Lung microvascular endothelial cell (primary cell): ENCODE measurements around the gene SERP2. TPM values are rescaled to one million over a fixed set of nuclear protein-coding genes. Genes with fewer than 3 reads are reported as not detected.

Source experiments
- DNase-seq, 2 donors: peaks; one replicate each; pipeline versions ENCODE4 v3.0.0 to v3.0.0-alpha.2; 2010; ENCODE audit warnings: low read depth in 2 of 2
- total RNA-seq: library from RNA; depleted of rRNA; stranded (reverse); fragments of >200 nt; gene quantifications from 2 replicates; pipeline ENCODE4 v1.2.1, GENCODE V29; 2014

The SERP2 gene
- total RNA-seq, 1 donor from 2014 or later = 3.6 TPM

- DNase-seq = no peak
Observed at GRCh38 chr13:44355621-44356020, 18.0 kb upstream of the SERP2 start.

- no peak for DNase-seq
Observed at GRCh38 chr13:44359983-44360375, 13.6 kb upstream of the SERP2 start.

- DNase-seq = peak; percentile 25 to 48
Observed at GRCh38 chr13:44362394-44363040, 11.1 kb upstream of the SERP2 start.

- no peak for DNase-seq
Observed at GRCh38 chr13:44363631-44364344, 9.8 kb upstream of the SERP2 start.

- peak; percentile 72 to 96 for DNase-seq
Observed at GRCh38 chr13:44364345-44365000, 9.2 kb upstream of the SERP2 start.

GRCh38 chr13:44365008-44365407, 8.6 kb upstream of the SERP2 start:
- peak in 1 of 2 donors; percentile 91 for DNase-seq

- DNase-seq = peak in 1 of 2 donors; percentile 22
Observed at GRCh38 chr13:44365899-44366298, 7.7 kb upstream of the SERP2 start.

- DNase-seq = peak in 1 of 2 donors; percentile 65
Observed at GRCh38 chr13:44368062-44368591, 5.5 kb upstream of the SERP2 start.

- DNase-seq = peak in 1 of 2 donors; percentile 27
Observed at GRCh38 chr13:44368599-44369368, 4.8 kb upstream of the SERP2 start.

- no peak for DNase-seq
Observed at GRCh38 chr13:44371421-44371820, 2.2 kb upstream of the SERP2 start.

GRCh38 chr13:44373247-44373600, 400 bp upstream of the SERP2 start:
- DNase-seq = no peak

- DNase-seq = no peak
Observed at GRCh38 chr13:44374348-44374712, 706 bp downstream of the SERP2 start.

GRCh38 chr13:44378277-44378676, 4.7 kb downstream of the SERP2 start:
- no peak for DNase-seq

GRCh38 chr13:44379885-44380284, 6.3 kb downstream of the SERP2 start:
- no peak for DNase-seq

GRCh38 chr13:44380404-44381165, 7.0 kb downstream of the SERP2 start:
- peak in 1 of 2 donors; percentile 12 for DNase-seq

- DNase-seq = no peak
Observed at GRCh38 chr13:44382635-44383145, 9.1 kb downstream of the SERP2 start.

GRCh38 chr13:44383945-44384344, 10.3 kb downstream of the SERP2 start:
- no peak for DNase-seq

GRCh38 chr13:44384778-44385177, 11.2 kb downstream of the SERP2 start:
- no peak for DNase-seq

- no peak for DNase-seq
Observed at GRCh38 chr13:44385401-44385800, 11.8 kb downstream of the SERP2 start.

- DNase-seq = no peak
Observed at GRCh38 chr13:44385847-44386246, 12.2 kb downstream of the SERP2 start.
